Measurements from ENCODE around the gene ADGRF1. TPM values are rescaled to one million over a fixed set of nuclear protein-coding genes. Genes with fewer than 3 reads are reported as not detected.
"Not testable (repeated sequence)": the region's sequence is repeated elsewhere in the genome, so short reads cannot be mapped to it uniquely, and the experiment has no call there.

Gene ADGRF1
- total RNA-seq (2012; rRNA removed), result not detected in 2 replicates

- Histone ChIP-seq H3K27me3 (ENCODE audit: control insufficient read depth, insufficient read depth, low read length) (no peaks in the 10 kb centered on the region), H3K9me3 (replicated peaks; ENCODE audit: low read length) (no peaks in the 10 kb centered on the region), H3K4me3 (ENCODE audit: low read length) (no peak within 1 kb of the TSS), H3K4me2 (ENCODE audit: low read length) (no peak within 1 kb of the TSS), H3K36me3 (ENCODE audit: insufficient read depth, low read length) (no peaks in the 10 kb centered on the region), H3K4me1 (ENCODE audit: control insufficient read depth, insufficient read depth, low read length) (peaks cover 20% of the 10 kb centered on the region), H3K9ac (ENCODE audit: low read depth, low read length) (no peak within 1 kb of the TSS)
Observed at GRCh38 chr6:47042275-47042791, at the start of gene ADGRF1. Gene ADGRF1, minus strand, starts transcription at chr6:47042332. Its CDS starts 13,271 bp downstream, at chr6:47029061.

DNA sequence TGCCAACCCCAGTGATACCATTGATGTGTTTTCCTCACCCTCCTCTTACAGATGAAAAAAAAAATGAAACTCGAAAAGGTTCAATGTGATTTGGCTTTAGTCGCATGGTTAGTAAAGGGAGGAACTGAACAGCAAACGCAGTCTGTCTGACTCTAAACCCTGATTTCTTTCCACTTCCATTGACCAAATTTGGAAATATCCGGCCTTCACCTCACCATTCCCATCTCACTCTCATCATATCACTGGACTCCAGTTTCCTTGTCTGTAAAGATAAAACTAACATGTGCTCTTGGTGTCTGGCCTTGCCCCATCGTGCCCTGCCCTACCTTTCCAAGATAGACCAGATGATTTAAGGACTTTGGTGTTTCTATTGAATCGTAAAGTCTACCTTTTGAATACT is 48.7 kb upstream of the ADGRF1 start:
- Histone ChIP-seq H3K4me3 (ENCODE audit: low read length) (no peak overlapping the region), H3K4me1 (ENCODE audit: control insufficient read depth, insufficient read depth, low read length) (no peaks in the 10 kb centered on the region), H3K36me3 (ENCODE audit: insufficient read depth, low read length) (no peaks in the 10 kb centered on the region), H3K9ac (ENCODE audit: low read depth, low read length) (no peak overlapping the region), H3K27me3 (ENCODE audit: control insufficient read depth, insufficient read depth, low read length) (peaks cover 21% of the 10 kb centered on the region), H3K4me2 (ENCODE audit: low read length) (no peak overlapping the region), H3K9me3 (replicated peaks; ENCODE audit: low read length) (no peaks in the 10 kb centered on the region)

DNA sequence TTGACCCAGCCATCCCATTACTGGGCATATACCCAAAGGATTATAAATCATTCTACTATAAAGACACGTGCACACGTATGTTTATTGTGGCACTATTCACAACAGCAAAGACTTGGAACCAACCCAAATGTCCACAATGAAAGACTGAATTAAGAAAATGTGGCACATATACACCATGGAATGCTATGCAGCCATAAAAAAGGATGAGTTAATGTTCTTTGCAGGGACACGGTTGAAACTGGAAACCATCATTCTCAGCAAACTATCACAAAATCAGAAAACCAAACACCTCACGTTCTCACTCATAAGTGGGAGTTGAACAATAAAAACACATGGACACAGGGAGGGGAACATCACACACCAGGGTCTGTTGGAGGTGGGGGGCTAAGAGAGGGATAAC is 47.3 kb upstream of the ADGRF1 start:
- H3K4me1 ChIP-seq (ENCODE audit: control insufficient read depth, insufficient read depth, low read length); H3K4me2 ChIP-seq (ENCODE audit: low read length); H3K36me3 ChIP-seq (ENCODE audit: insufficient read depth, low read length); H3K4me3 ChIP-seq (ENCODE audit: low read length); H3K9ac ChIP-seq (ENCODE audit: low read depth, low read length); H3K9me3 ChIP-seq (replicated peaks; ENCODE audit: low read length): not testable (repeated sequence)
- peaks cover 18% of the 10 kb centered on the region for H3K27me3 ChIP-seq (ENCODE audit: control insufficient read depth, insufficient read depth, low read length)

DNA sequence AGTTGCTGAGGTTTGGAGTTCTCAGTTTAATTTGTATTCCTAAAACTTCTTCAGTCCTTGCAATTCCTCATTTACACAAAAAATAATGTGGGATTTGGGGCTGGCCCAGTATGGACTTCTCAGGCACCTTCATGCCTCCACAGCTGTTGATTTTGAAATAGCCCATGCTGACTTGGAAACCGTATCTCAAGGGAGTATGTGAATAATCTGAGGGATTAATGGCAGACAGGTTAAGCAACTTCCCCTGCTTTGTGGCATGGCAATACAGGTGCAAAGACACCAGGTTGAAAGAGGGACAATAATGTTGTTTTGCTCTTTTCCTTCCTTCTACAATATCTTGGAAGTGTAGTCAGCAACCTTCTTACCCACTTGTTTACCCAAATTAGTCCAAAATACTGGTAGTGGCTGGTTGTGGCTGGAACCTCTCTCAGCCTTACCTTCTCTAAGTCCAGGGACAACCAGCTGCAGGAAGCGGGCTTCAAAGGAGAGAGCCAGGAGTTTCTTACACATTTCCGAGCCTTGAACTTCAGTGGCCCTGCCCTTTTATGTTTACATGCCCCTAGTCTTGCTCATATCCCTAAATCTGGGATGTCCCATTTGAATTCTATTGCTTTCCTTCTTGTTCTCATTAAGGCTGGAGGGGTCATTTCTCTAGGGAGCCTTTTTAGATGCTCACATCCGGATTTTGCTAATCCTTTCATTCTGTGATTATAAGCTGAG is 44.1 kb upstream of the ADGRF1 start:
- no peaks in the 10 kb centered on the region for H3K36me3 ChIP-seq (ENCODE audit: insufficient read depth, low read length)
- no peak overlapping the region for H3K4me3 ChIP-seq (ENCODE audit: low read length)
- H3K4me2 ChIP-seq (ENCODE audit: low read length), result no peak overlapping the region
- peaks cover 30% of the 10 kb centered on the region for H3K27me3 ChIP-seq (ENCODE audit: control insufficient read depth, insufficient read depth, low read length)
- H3K9ac ChIP-seq (ENCODE audit: low read depth, low read length), result no peak overlapping the region
- H3K9me3 ChIP-seq (replicated peaks; ENCODE audit: low read length), result no peaks in the 10 kb centered on the region
- H3K4me1 ChIP-seq (ENCODE audit: control insufficient read depth, insufficient read depth, low read length), result peaks cover 8% of the 10 kb centered on the region

DNA sequence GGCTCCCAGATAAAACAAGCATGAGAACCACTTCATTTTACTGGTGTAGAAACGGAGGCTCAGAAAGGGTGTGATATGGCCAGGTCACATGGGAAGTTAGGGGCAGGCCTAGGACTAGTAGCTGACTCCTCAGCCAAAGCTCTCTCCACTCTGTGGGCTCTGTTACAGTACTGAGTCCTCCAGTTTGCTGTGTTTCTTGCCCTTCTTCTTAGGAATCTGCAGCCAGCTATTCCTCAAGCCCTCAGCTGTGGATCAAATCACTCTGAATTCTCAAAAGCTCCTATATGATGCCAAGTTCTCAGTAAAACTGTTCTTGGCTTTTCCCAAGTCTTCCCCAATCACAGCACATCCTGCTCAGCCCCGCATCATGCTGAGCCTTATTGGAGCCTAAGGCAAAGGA is 42.5 kb upstream of the ADGRF1 start:
- Histone ChIP-seq H3K4me2 (ENCODE audit: low read length) (no peak overlapping the region), H3K4me1 (ENCODE audit: control insufficient read depth, insufficient read depth, low read length) (peaks cover 8% of the 10 kb centered on the region), H3K4me3 (ENCODE audit: low read length) (no peak overlapping the region), H3K36me3 (ENCODE audit: insufficient read depth, low read length) (no peaks in the 10 kb centered on the region), H3K9me3 (replicated peaks; ENCODE audit: low read length) (no peaks in the 10 kb centered on the region), H3K27me3 (ENCODE audit: control insufficient read depth, insufficient read depth, low read length) (peaks cover 30% of the 10 kb centered on the region), H3K9ac (ENCODE audit: low read depth, low read length) (no peak overlapping the region)

GRCh38 chr6:47083586-47084047 is 41.5 kb upstream of the ADGRF1 start:
- Histone ChIP-seq H3K36me3 (ENCODE audit: insufficient read depth, low read length) (no peaks in the 10 kb centered on the region), H3K4me1 (ENCODE audit: control insufficient read depth, insufficient read depth, low read length) (peaks cover 8% of the 10 kb centered on the region), H3K9me3 (replicated peaks; ENCODE audit: low read length) (no peaks in the 10 kb centered on the region), H3K4me2 (ENCODE audit: low read length) (no peak overlapping the region), H3K27me3 (ENCODE audit: control insufficient read depth, insufficient read depth, low read length) (peaks cover 35% of the 10 kb centered on the region), H3K9ac (ENCODE audit: low read depth, low read length) (no peak overlapping the region), H3K4me3 (ENCODE audit: low read length) (no peak overlapping the region)

- no peaks in the 10 kb centered on the region for H3K9me3 ChIP-seq (replicated peaks; ENCODE audit: low read length)
- H3K27me3 ChIP-seq (ENCODE audit: control insufficient read depth, insufficient read depth, low read length), result peaks cover 46% of the 10 kb centered on the region
- H3K4me1 ChIP-seq (ENCODE audit: control insufficient read depth, insufficient read depth, low read length), result peaks cover 8% of the 10 kb centered on the region
- no peak overlapping the region for H3K4me2 ChIP-seq (ENCODE audit: low read length)
- H3K4me3 ChIP-seq (ENCODE audit: low read length), result no peak overlapping the region
- no peaks in the 10 kb centered on the region for H3K36me3 ChIP-seq (ENCODE audit: insufficient read depth, low read length)
- H3K9ac ChIP-seq (ENCODE audit: low read depth, low read length), result no peak overlapping the region
Observed at GRCh38 chr6:47080083-47080596, 38.0 kb upstream of the ADGRF1 start.

DNA sequence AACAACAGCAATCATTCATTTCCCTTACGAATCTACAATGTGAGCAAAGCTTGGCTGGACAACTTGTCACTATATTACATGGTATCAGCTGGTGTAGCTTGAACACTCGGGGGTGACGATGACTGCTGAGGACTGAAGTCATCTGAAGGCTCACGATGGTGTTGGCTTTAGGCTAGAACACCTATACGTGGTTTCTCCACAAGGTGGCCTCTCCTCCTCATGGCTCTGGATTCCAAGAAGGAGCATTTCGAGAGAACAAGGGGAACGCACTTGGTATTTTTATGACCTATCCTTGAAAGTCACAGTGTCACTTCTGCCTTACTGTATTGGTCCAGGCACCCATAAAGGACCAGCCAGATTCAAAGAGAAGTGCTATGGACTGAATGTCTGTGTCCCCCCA is 37.5 kb upstream of the ADGRF1 start:
- H3K4me2 ChIP-seq (ENCODE audit: low read length), result no peak overlapping the region
- H3K36me3 ChIP-seq (ENCODE audit: insufficient read depth, low read length), result no peaks in the 10 kb centered on the region
- peaks cover 46% of the 10 kb centered on the region for H3K27me3 ChIP-seq (ENCODE audit: control insufficient read depth, insufficient read depth, low read length)
- H3K9ac ChIP-seq (ENCODE audit: low read depth, low read length), result no peak overlapping the region
- H3K4me3 ChIP-seq (ENCODE audit: low read length), result no peak overlapping the region
- H3K4me1 ChIP-seq (ENCODE audit: control insufficient read depth, insufficient read depth, low read length), result peaks cover 8% of the 10 kb centered on the region
- H3K9me3 ChIP-seq (replicated peaks; ENCODE audit: low read length), result no peaks in the 10 kb centered on the region

- Histone ChIP-seq H3K9ac (ENCODE audit: low read depth, low read length) (no peak overlapping the region), H3K36me3 (ENCODE audit: insufficient read depth, low read length) (no peaks in the 10 kb centered on the region), H3K9me3 (replicated peaks; ENCODE audit: low read length) (no peaks in the 10 kb centered on the region), H3K4me3 (ENCODE audit: low read length) (no peak overlapping the region), H3K27me3 (ENCODE audit: control insufficient read depth, insufficient read depth, low read length) (peaks cover 40% of the 10 kb centered on the region), H3K4me1 (ENCODE audit: control insufficient read depth, insufficient read depth, low read length) (peaks cover 4% of the 10 kb centered on the region), H3K4me2 (ENCODE audit: low read length) (no peak overlapping the region)
Observed at GRCh38 chr6:47078991-47079390, 36.9 kb upstream of the ADGRF1 start.

DNA sequence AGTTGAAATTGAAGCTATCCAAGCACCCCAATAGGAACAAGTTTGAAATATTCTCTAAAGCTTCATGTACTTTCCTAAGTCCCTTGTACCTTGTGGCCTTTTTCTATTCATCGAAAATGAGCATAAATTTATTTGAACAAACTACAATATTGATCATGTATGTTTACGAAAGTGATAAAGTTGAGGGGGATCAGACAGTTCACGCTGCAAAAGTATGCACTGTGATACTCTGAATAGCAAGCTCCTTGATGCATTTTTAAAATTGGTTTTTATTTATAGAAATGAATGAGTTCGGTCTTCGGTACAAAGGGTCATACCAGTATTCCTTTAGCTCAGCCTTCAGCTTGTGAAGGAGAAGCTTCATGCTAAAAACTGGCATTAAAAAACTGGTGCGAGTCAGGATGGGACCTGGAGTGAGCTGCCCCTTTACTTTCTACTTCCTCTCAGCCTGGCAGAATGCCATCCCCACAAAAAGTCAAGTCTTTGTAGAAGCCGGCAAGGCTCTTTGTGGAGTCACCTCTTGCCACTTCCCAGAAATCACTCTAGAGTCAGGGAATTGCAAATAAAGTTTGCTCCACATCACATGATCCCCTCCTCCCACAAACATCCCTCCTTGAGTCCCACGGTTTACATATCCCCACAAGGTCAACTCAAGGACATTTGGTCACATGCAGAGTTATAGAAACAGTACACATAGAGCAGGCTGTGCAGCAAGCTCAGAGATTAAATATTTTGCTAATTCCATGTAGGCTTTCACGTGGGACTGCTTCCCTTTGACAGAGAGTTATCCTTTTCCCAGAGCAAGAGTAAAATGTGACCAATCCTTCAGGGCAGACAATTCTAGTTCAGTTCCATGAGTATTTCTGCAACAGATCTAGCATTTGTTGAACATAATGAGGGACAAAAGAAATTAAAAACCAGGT is 34.6 kb upstream of the ADGRF1 start:
- H3K27me3 ChIP-seq (ENCODE audit: control insufficient read depth, insufficient read depth, low read length), result peaks cover 37% of the 10 kb centered on the region
- no peak overlapping the region for H3K4me3 ChIP-seq (ENCODE audit: low read length)
- H3K4me1 ChIP-seq (ENCODE audit: control insufficient read depth, insufficient read depth, low read length), result no peaks in the 10 kb centered on the region

GRCh38 chr6:47075741-47076421 is 33.7 kb upstream of the ADGRF1 start:
- Histone ChIP-seq H3K36me3 (ENCODE audit: insufficient read depth, low read length) (no peaks in the 10 kb centered on the region), H3K9ac (ENCODE audit: low read depth, low read length) (no peak overlapping the region), H3K4me1 (ENCODE audit: control insufficient read depth, insufficient read depth, low read length) (no peaks in the 10 kb centered on the region), H3K9me3 (replicated peaks; ENCODE audit: low read length) (no peaks in the 10 kb centered on the region), H3K4me2 (ENCODE audit: low read length) (no peak overlapping the region), H3K27me3 (ENCODE audit: control insufficient read depth, insufficient read depth, low read length) (peaks cover 37% of the 10 kb centered on the region), H3K4me3 (ENCODE audit: low read length) (no peak overlapping the region)

More for the DNA sequence above, 34.6 kb upstream of the ADGRF1 start:
- Histone ChIP-seq H3K9me3 (replicated peaks; ENCODE audit: low read length) (no peaks in the 10 kb centered on the region), H3K36me3 (ENCODE audit: insufficient read depth, low read length) (no peaks in the 10 kb centered on the region), H3K9ac (ENCODE audit: low read depth, low read length) (no peak overlapping the region), H3K4me2 (ENCODE audit: low read length) (no peak overlapping the region)
